Endothelial cell of umbilical vein (primary cell): ENCODE data around the gene NLGN4Y.

Experiments used
- EZH2 ChIP-seq: IDR thresholded peaks from 2 replicates; pipeline ENCODE4 v1.6.1; 2012; ENCODE audit warnings: borderline replicate concordance, low read depth, mild to moderate bottlenecking, moderate library complexity, low read length, inconsistent platforms; ENCODE audit not compliant: severe bottlenecking
- FOS ChIP-seq: IDR thresholded peaks from 2 replicates; pipeline ENCODE4 v1.6.1; 2011; ENCODE audit warnings: mild to moderate bottlenecking, low read length, moderate library complexity, borderline replicate concordance; ENCODE audit not compliant: insufficient read depth
- GATA2 ChIP-seq: IDR thresholded peaks from 2 replicates; pipeline ENCODE4 v1.7.0; 2011; ENCODE audit warnings: low read depth, mild to moderate bottlenecking, moderate library complexity, mixed read lengths, low read length; ENCODE audit not compliant: insufficient read length, insufficient read depth
- JUN ChIP-seq: IDR thresholded peaks from 2 replicates; pipeline ENCODE4 v1.6.1; 2011; ENCODE audit warnings: borderline replicate concordance, low read depth; ENCODE audit not compliant: insufficient read length, insufficient read depth
- MYC ChIP-seq: IDR thresholded peaks from one replicate; pipeline ENCODE4 v1.6.1; 2011; ENCODE audit warnings: mild to moderate bottlenecking, low read depth, low read length
- POLR2A ChIP-seq: IDR thresholded peaks from 2 replicates; pipeline ENCODE4 v1.6.1; 2012; ENCODE audit warnings: low read depth, mild to moderate bottlenecking, control low read depth, low read length
- POLR2AphosphoS5 ChIP-seq: IDR thresholded peaks from 2 replicates; pipeline ENCODE4 v1.6.1; 2012; ENCODE audit warnings: low read depth, mild to moderate bottlenecking, control low read depth, low read length, moderate library complexity; ENCODE audit not compliant: insufficient read depth
- TF ChIP-seq, protein P1 (sequence below), 2 donors: IDR thresholded peaks; 1 replicate in 1 of 2; 2 replicates in 1 of 2; pipeline ENCODE4 v1.5.1; 2011; ENCODE audit warnings: low read length in 2 of 2, mild to moderate bottlenecking in 2 of 2, moderate library complexity in 2 of 2, control low read depth in 1 of 2, inconsistent platforms in 1 of 2, low read depth in 1 of 2; ENCODE audit not compliant: insufficient read depth in 1 of 2; ENCODE audit errors: extremely low read depth in 1 of 2
- TF ChIP-seq, protein P2 (sequence below): IDR thresholded peaks from 2 replicates; pipeline ENCODE4 v1.6.1; 2011; ENCODE audit not compliant: insufficient read depth, insufficient read length

DNA sequence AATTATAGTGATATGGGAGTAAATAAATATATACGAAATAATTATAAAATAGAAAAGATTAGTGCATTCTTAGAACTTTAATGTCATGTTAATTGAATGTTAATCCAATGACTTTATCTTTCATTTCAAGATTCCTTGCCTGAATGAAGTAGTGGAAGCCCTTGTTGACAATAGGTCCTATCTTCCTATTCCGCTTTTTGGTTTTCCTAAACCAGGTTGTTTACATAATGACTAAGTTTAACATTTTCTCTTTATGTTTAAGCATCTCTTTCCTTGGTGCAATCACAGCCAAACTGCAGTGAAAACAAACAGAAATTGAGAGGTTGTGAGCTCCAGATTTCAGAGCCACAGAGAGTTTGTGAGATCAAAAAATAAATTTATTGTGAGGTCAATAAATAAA, 109.4 kb downstream of the NLGN4Y start:
- TF ChIP-seq POLR2A (no peak), EZH2 (no peak), POLR2AphosphoS5 (no peak), JUN (no peak), FOS (no peak), MYC (no peak), GATA2 (no peak)
- TF ChIP-seq, protein P1, sequence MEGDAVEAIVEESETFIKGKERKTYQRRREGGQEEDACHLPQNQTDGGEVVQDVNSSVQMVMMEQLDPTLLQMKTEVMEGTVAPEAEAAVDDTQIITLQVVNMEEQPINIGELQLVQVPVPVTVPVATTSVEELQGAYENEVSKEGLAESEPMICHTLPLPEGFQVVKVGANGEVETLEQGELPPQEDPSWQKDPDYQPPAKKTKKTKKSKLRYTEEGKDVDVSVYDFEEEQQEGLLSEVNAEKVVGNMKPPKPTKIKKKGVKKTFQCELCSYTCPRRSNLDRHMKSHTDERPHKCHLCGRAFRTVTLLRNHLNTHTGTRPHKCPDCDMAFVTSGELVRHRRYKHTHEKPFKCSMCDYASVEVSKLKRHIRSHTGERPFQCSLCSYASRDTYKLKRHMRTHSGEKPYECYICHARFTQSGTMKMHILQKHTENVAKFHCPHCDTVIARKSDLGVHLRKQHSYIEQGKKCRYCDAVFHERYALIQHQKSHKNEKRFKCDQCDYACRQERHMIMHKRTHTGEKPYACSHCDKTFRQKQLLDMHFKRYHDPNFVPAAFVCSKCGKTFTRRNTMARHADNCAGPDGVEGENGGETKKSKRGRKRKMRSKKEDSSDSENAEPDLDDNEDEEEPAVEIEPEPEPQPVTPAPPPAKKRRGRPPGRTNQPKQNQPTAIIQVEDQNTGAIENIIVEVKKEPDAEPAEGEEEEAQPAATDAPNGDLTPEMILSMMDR (IDR thresholded peaks at IDR 0.05; ENCODE audit: extremely low read depth in 1 of 2, insufficient read depth in 1 of 2, low read depth in 1 of 2, low read length in 2 of 2), result no peak
- TF ChIP-seq, protein P2, sequence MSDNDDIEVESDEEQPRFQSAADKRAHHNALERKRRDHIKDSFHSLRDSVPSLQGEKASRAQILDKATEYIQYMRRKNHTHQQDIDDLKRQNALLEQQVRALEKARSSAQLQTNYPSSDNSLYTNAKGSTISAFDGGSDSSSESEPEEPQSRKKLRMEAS, result no peak
